IMR-90 (cell line): ENCODE data around the gene RHEX. TPM values are rescaled to one million over a fixed set of nuclear protein-coding genes. Genes with fewer than 3 reads are reported as not detected.
A peak's percentile ranks its signal among the peaks of the same experiment; 100 is the strongest.

Source experiments
- ATAC-seq: fragments of 200-7000 bp; cut with Tn5 transposase; 2 replicates; pipeline ENCODE4 v1.9.1; 2020; ENCODE audit warnings: low read depth, mild to moderate bottlenecking, moderate library complexity
- BruUV-seq: library from RNA; stranded (reverse); fragments of 400-500 nt; replicated peaks from 2 replicates; lab custom pipeline; 2021; lab: Mats Ljungman, UMichigan
- CTCF ChIA-PET: fragments of 300-600 bp; formaldehyde crosslinking; extraction: SDS; loops from one replicate; lab custom pipeline; 2021; ENCODE audit warnings: antibody characterized with exemption; lab: Yijun Ruan, JAX
- POLR2A ChIA-PET: fragments of 300-600 bp; sonication (Branson Sonifier 250); formaldehyde crosslinking; loops from one replicate; lab custom pipeline; 2022; ENCODE audit warnings: antibody characterized with exemption; ENCODE audit not compliant: unreplicated experiment; lab: Charles Lee
- DNase-seq: peaks from one replicate; pipeline ENCODE4 v3.0.0; 2013
- H2AFZ ChIP-seq: replicated peaks from 2 replicates; pipeline ENCODE3; 2013; ENCODE audit warnings: low read length, mild to moderate bottlenecking; ENCODE audit not compliant: poor library complexity
- H2AK5ac ChIP-seq: 2 replicates; pipeline ENCODE4 v1.6.1; 2013; ENCODE audit warnings: low read depth, low read length, inconsistent platforms
- H2AK9ac ChIP-seq: replicated peaks from 2 replicates; pipeline ENCODE3; 2013; ENCODE audit warnings: mild to moderate bottlenecking, low read depth, low read length, moderate library complexity; ENCODE audit not compliant: poor library complexity
- H2BK120ac ChIP-seq: 2 replicates; pipeline ENCODE4 v1.6.1; 2013; ENCODE audit warnings: low read depth, low read length, inconsistent platforms
- H2BK15ac ChIP-seq: 3 replicates; pipeline ENCODE4 v1.6.1; 2013; ENCODE audit warnings: low read depth, low read length, inconsistent platforms
- H2BK20ac ChIP-seq: 2 replicates; pipeline ENCODE4 v1.6.1; 2013; ENCODE audit warnings: low read depth, mild to moderate bottlenecking, inconsistent platforms, low read length, moderate library complexity
- H2BK5ac ChIP-seq: 2 replicates; pipeline ENCODE4 v1.6.1; 2013; ENCODE audit warnings: mild to moderate bottlenecking, low read depth, low read length, inconsistent platforms; ENCODE audit not compliant: poor library complexity, severe bottlenecking
- H3K14ac ChIP-seq: replicated peaks from 2 replicates; pipeline ENCODE4 v1.6.1; 2013; ENCODE audit warnings: low read depth, low read length, inconsistent platforms
- H3K18ac ChIP-seq: 2 replicates; pipeline ENCODE4 v1.6.1; 2013; ENCODE audit warnings: low read depth, low read length, control low read depth
- H3K23ac ChIP-seq: 2 replicates; pipeline ENCODE4 v1.6.1; 2013; ENCODE audit warnings: low read depth, low read length, inconsistent platforms
- H3K27ac ChIP-seq: 2 replicates; pipeline ENCODE4 v1.5.1; 2013; ENCODE audit warnings: mild to moderate bottlenecking, control low read depth, low read length; ENCODE audit not compliant: insufficient read depth
- H3K27me3 ChIP-seq: 2 replicates; pipeline ENCODE4 v1.6.1; 2013; ENCODE audit warnings: low read length; ENCODE audit not compliant: control insufficient read depth, insufficient read depth
- H3K36me3 ChIP-seq: 2 replicates; pipeline ENCODE4 v1.6.1; 2013; ENCODE audit warnings: low read length, mixed read lengths; ENCODE audit not compliant: control insufficient read depth, insufficient read depth
- H3K4ac ChIP-seq: 2 replicates; pipeline ENCODE4 v1.6.1; 2013; ENCODE audit warnings: low read depth, low read length, inconsistent platforms
- H3K4me1 ChIP-seq: 2 replicates; pipeline ENCODE4 v1.6.1; 2013; ENCODE audit warnings: low read length, mixed read lengths; ENCODE audit not compliant: control insufficient read depth, insufficient read depth
- H3K4me2 ChIP-seq: 2 replicates; pipeline ENCODE4 v1.6.1; 2013; ENCODE audit warnings: low read depth, mild to moderate bottlenecking, control low read depth, low read length, moderate library complexity
- H3K4me3 ChIP-seq: 2 replicates; pipeline ENCODE4 v1.5.1; 2013; ENCODE audit warnings: low read depth, mild to moderate bottlenecking, control low read depth, low read length, moderate library complexity; ENCODE audit not compliant: insufficient read depth
- H3K56ac ChIP-seq: 2 replicates; pipeline ENCODE4 v1.6.1; 2013; ENCODE audit warnings: low read length, inconsistent platforms; ENCODE audit not compliant: insufficient read depth; ENCODE audit errors: extremely low read depth
- H3K79me1 ChIP-seq, 2 experiments: 2 replicates each; pipeline ENCODE4 v1.6.1; 2013; ENCODE audit warnings: low read length in 2 of 2, inconsistent platforms in 1 of 2, low read depth in 1 of 2
- H3K9ac ChIP-seq: 2 replicates; pipeline ENCODE4 v1.6.1; 2013; ENCODE audit warnings: low read depth, low read length, control low read depth
- H3K9me1 ChIP-seq: 2 replicates; pipeline ENCODE4 v1.6.1; 2013; ENCODE audit warnings: low read length, inconsistent platforms; ENCODE audit not compliant: insufficient read depth
- H3K9me3 ChIP-seq: 2 replicates; pipeline ENCODE4 v1.6.1; 2013; ENCODE audit warnings: low read length; ENCODE audit not compliant: control insufficient read depth, insufficient read depth
- H4K20me1 ChIP-seq: 2 replicates; pipeline ENCODE4 v1.6.1; 2013; ENCODE audit warnings: low read length, inconsistent platforms; ENCODE audit not compliant: insufficient read depth
- H4K5ac ChIP-seq: 2 replicates; pipeline ENCODE4 v1.6.1; 2013; ENCODE audit warnings: mild to moderate bottlenecking, low read depth, low read length, control low read depth
- H4K8ac ChIP-seq, 2 experiments: 2 replicates each; pipeline ENCODE4 v1.6.1; 2013; ENCODE audit warnings: low read depth in 2 of 2, low read length in 2 of 2, control low read depth in 1 of 2, inconsistent platforms in 1 of 2
- H4K91ac ChIP-seq: 2 replicates; pipeline ENCODE4 v1.6.1; 2013; ENCODE audit warnings: low read depth, low read length, inconsistent platforms; ENCODE audit not compliant: insufficient read depth
- CHD1 ChIP-seq: IDR thresholded peaks from 2 replicates; pipeline ENCODE4 v1.6.1; 2012; ENCODE audit warnings: low read depth, low read length, improper control_type of control experiment
- MAFK ChIP-seq: IDR thresholded peaks from 2 replicates; pipeline ENCODE4 v1.6.1; 2012; ENCODE audit warnings: low read depth, low read length, improper control_type of control experiment
- MAZ ChIP-seq: IDR thresholded peaks from 2 replicates; pipeline ENCODE4 v1.6.1; 2012; ENCODE audit warnings: low read depth, mild to moderate bottlenecking, low read length, improper control_type of control experiment, moderate library complexity, borderline replicate concordance
- NFE2L2 ChIP-seq: fragments of 150-350 bp; IDR thresholded peaks from 2 replicates; pipeline ENCODE4 v1.6.1; 2016; ENCODE audit warnings: low read depth, mild to moderate bottlenecking, low read length
- RAD21 ChIP-seq: IDR thresholded peaks from 2 replicates; pipeline ENCODE4 v1.6.1; 2012; ENCODE audit warnings: low read length, improper control_type of control experiment
- RCOR1 ChIP-seq: IDR thresholded peaks from 2 replicates; pipeline ENCODE4 v1.6.1; 2012; ENCODE audit warnings: mild to moderate bottlenecking, low read length, improper control_type of control experiment; ENCODE audit not compliant: insufficient replicate concordance
- WGBS, 2 experiments: methylation state at CpG; one replicate each; pipeline versions ENCODE4 v1.1.5 to v1.1.7; 2013; ENCODE audit warnings: missing lambda C conversion rate in 2 of 2; ENCODE audit not compliant: insufficient read length in 1 of 2; ENCODE audit errors: extremely low coverage in 2 of 2; 5-methylcytosine and 5-hydroxymethylcytosine counted together
- dilution Hi-C: fragments of 300-500 bp; cut with HindIII; formaldehyde crosslinking; loops from one replicate; pipeline ENCODE4 v1.14.3; 2018; ENCODE audit warnings: low sequenced_read_pairs; ENCODE audit not compliant: unreplicated experiment
- in situ Hi-C: fragments of 300-500 bp; cut with MboI; formaldehyde crosslinking; loops from 3 replicates; pipeline ENCODE4 v1.14.3; 2019; ENCODE audit warnings: low sequenced_read_pairs, inconsistent platforms, mixed read lengths
- intact Hi-C: fragments of 100-400 bp; cut with micrococcal nuclease; formaldehyde crosslinking; loops from 2 replicates; pipeline ENCODE4 v1.10.0; 2022
- polyA plus RNA-seq, 3 experiments: library from polyadenylated mRNA; depleted of rRNA; stranded (reverse); fragments of >200 nt; gene quantifications; 2 replicates each; pipeline ENCODE4 v1.2.3, GENCODE V29; 2012; ENCODE audit warnings: low replicate concordance in 1 of 3
- total RNA-seq: library from RNA; depleted of rRNA; stranded (reverse); fragments of >200 nt; gene quantifications from 2 replicates; pipeline ENCODE4 v1.2.3, GENCODE V29; 2012
- TF ChIP-seq, protein P1 (sequence below): conservative IDR thresholded peaks from 2 replicates; pipeline ENCODE4 v1.5.1; 2012; ENCODE audit warnings: mild to moderate bottlenecking, low read depth, low read length, improper control_type of control experiment
- TF ChIP-seq, protein P2 (sequence below): fragments of 150-350 bp; IDR thresholded peaks from 2 replicates; pipeline ENCODE4 v1.6.1; 2016; ENCODE audit warnings: low read depth, mild to moderate bottlenecking, low read length, moderate library complexity, borderline replicate concordance

Gene RHEX
- total and polyA plus RNA-seq, 2 of the 4 experiments (the other 2 are of a cell fraction): not detected

DNA sequence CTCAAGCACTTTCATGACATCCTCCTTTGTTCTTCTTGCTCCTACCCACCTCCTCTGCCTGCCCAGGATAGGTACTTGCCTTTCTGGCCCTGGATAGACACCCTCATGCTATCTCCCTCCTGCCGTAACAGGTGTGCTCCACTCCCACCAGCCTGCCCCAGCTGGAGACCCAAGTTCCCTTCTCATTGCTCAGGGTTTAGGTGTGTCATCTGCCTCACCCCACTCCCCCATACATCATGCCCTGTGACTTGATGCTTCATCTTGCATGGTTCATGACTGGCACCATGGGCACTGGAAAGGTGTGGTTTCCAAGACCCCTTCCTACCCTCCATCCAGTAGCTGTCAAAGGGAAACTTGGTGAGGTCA is 5.9 kb downstream of the RHEX start:
- ATAC-seq (no peak), DNase-seq (no peak)
- Histone ChIP-seq H2BK5ac (no peak overlapping the region), H3K14ac (no peak overlapping the region), H3K23ac (no peak overlapping the region), H4K8ac (no peak overlapping the region), H2AK9ac (no peak overlapping the region), H4K5ac (no peak overlapping the region), H3K4me3 (no peak overlapping the region), H2BK15ac (no peak overlapping the region), H3K18ac (no peak overlapping the region), H3K4me1 (no peaks in the 10 kb centered on the region), H3K9me1 (no peaks in the 10 kb centered on the region), H3K4ac (no peak overlapping the region), H2BK120ac (no peak overlapping the region), H3K27me3 (peaks cover 35% of the 10 kb centered on the region), H3K56ac (no peak overlapping the region), H3K27ac (no peak overlapping the region), H4K20me1 (no peaks in the 10 kb centered on the region), H2AFZ (peak overlapping the region; percentile 21), H3K9ac (no peak overlapping the region), H3K9me3 (no peaks in the 10 kb centered on the region), H2BK20ac (no peak overlapping the region), H3K79me1 (no peaks in the 10 kb centered on the region), H2AK5ac (no peak overlapping the region), H3K36me3 (no peaks in the 10 kb centered on the region), H4K91ac (no peak overlapping the region), H3K4me2 (no peak overlapping the region)
- no CpG with 5 or more reads among the region's 1 CpG for WGBS, 2 experiments
- CTCF ChIA-PET: no interaction called here
- intact Hi-C loops: no loop called here
- no TSS peak for BruUV-seq
- TF ChIP-seq RCOR1 (no peak), NFE2L2 (no peak), CHD1 (no peak), MAFK (no peak), MAZ (no peak), RAD21 (no peak)
- TF ChIP-seq, protein P1, sequence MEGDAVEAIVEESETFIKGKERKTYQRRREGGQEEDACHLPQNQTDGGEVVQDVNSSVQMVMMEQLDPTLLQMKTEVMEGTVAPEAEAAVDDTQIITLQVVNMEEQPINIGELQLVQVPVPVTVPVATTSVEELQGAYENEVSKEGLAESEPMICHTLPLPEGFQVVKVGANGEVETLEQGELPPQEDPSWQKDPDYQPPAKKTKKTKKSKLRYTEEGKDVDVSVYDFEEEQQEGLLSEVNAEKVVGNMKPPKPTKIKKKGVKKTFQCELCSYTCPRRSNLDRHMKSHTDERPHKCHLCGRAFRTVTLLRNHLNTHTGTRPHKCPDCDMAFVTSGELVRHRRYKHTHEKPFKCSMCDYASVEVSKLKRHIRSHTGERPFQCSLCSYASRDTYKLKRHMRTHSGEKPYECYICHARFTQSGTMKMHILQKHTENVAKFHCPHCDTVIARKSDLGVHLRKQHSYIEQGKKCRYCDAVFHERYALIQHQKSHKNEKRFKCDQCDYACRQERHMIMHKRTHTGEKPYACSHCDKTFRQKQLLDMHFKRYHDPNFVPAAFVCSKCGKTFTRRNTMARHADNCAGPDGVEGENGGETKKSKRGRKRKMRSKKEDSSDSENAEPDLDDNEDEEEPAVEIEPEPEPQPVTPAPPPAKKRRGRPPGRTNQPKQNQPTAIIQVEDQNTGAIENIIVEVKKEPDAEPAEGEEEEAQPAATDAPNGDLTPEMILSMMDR: no peak
- TF ChIP-seq, protein P2, sequence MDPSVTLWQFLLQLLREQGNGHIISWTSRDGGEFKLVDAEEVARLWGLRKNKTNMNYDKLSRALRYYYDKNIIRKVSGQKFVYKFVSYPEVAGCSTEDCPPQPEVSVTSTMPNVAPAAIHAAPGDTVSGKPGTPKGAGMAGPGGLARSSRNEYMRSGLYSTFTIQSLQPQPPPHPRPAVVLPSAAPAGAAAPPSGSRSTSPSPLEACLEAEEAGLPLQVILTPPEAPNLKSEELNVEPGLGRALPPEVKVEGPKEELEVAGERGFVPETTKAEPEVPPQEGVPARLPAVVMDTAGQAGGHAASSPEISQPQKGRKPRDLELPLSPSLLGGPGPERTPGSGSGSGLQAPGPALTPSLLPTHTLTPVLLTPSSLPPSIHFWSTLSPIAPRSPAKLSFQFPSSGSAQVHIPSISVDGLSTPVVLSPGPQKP: no peak
- in situ Hi-C loops: no loop called here
- dilution Hi-C loops: no loop called here
- POLR2A ChIA-PET: no interaction called here
